Heart right ventricle (tissue), 16 donors: ENCODE measurements around the gene TM9SF3. TPM values are rescaled to one million over a fixed set of nuclear protein-coding genes. Genes with fewer than 3 reads are reported as not detected.
A peak's percentile ranks its signal among the peaks of the same experiment; 100 is the strongest.

Experiments
- ATAC-seq, 8 donors: fragments of 200-7000 bp; cut with Tn5 transposase; one replicate each; pipeline ENCODE4 v1.9.1; 2020; ENCODE audit warnings: mild to moderate bottlenecking in 8 of 8, moderate library complexity in 8 of 8, moderate number of reproducible peaks in 1 of 8
- DNase-seq, 2 donors: peaks; one replicate each; pipeline ENCODE4 v3.0.0-alpha.2; 2020
- H3K27ac ChIP-seq, 10 donors: fragments of 200-600 bp; sonication (generic) in 2 of 10; one replicate each; pipeline versions ENCODE4 v1.5.0 to v1.8.0; 2020 to 2022; ENCODE audit warnings: mild to moderate bottlenecking in 3 of 10
- H3K27me3 ChIP-seq, 7 donors: fragments of 200-600 bp; one replicate each; pipeline ENCODE4 v1.8.0; 2021 to 2022; ENCODE audit warnings: mild to moderate bottlenecking in 2 of 7
- H3K36me3 ChIP-seq, 9 donors: fragments of 200-600 bp; sonication (generic) in 1 of 9; one replicate each; pipeline versions ENCODE4 v1.5.0 to v1.8.0; 2020 to 2022; ENCODE audit warnings: mild to moderate bottlenecking in 2 of 9
- H3K4me1 ChIP-seq, 9 donors: fragments of 200-600 bp; sonication (generic) in 1 of 9; one replicate each; pipeline versions ENCODE4 v1.5.0 to v1.8.0; 2020 to 2022; ENCODE audit warnings: mild to moderate bottlenecking in 4 of 9
- H3K4me3 ChIP-seq, 10 donors: fragments of 200-600 bp; sonication (generic) in 2 of 10; one replicate each; pipeline versions ENCODE4 v1.5.0 to v1.8.0; 2020 to 2022; ENCODE audit warnings: mild to moderate bottlenecking in 7 of 10, moderate library complexity in 2 of 10
- H3K9me3 ChIP-seq, 11 donors: fragments of 200-600 bp in 10 of 11; sonication (generic) in 2 of 11; one replicate each; pipeline versions ENCODE4 v1.5.0 to v1.8.0; 2013 to 2022; ENCODE audit warnings: mild to moderate bottlenecking in 2 of 11, control low read depth in 1 of 11, moderate library complexity in 1 of 11
- WGBS, 2 donors: extraction: QIAGEN DNeasy Blood & Tissue Kit; methylation state at CpG; one replicate each; pipeline ENCODE4 v1.1.7; 2013; ENCODE audit warnings: inconsistent platforms in 1 of 2; 5-methylcytosine and 5-hydroxymethylcytosine counted together
- intact Hi-C, 10 donors: fragments of 100-400 bp; cut with DNase I; formaldehyde crosslinking; loops; one replicate each; pipeline versions ENCODE4 v1.11.1 to v1.14.2; 2022
- polyA plus RNA-seq, 2 donors: library from polyadenylated mRNA; stranded (reverse); fragments of 200-250 nt; gene quantifications; one replicate each; pipeline ENCODE4 v1.2.3, GENCODE V29; 2013
- total RNA-seq, 10 donors: library from RNA; stranded (reverse); fragmentation: NEBNext Ultra II Directional in 3 of 10; extraction: Animal tissue kit (Norgen Biotek cat#: 25700) in 3 of 10; gene quantifications; one replicate each; pipeline versions ENCODE4 v1.2.1 to v1.2.4, GENCODE V29; 2021 to 2023
- TF ChIP-seq, protein P1 (sequence below), 9 donors: fragments of 200-600 bp; sonication (generic) in 2 of 9; IDR thresholded peaks; one replicate each; pipeline versions ENCODE4 v1.5.0 to v1.8.0; 2021 to 2022; ENCODE audit warnings: antibody characterized with exemption in 9 of 9, mild to moderate bottlenecking in 5 of 9, moderate library complexity in 1 of 9
- donor health status: Arrhythmogenic right ventricular cardiomyopathy.
- donor health status: ischemic (EF 13 %, LVEDD 7.1; RV severe dilation, severe dysfunction).
- donor health status: healthy with polysubstance abuse.
- donor health status: DM: no; HTN: yes; CAD: no.
- donor health status: DM: no; HTN: no; CAD: no.
- donor health status: ischemic (EF 25% LVEDD 6.9; RV normal size, moderate dysfunction).
- donor health status: ischemic (EF 25% LVEDD 5.7; RV mildly dilated, moderate dysfunction).
- donor health status: healthy.
- donor health status: DM: yes; HTN: yes; CAD: no.
- donor health status: Ischemic cardiomyopathy.
- donor health status: ischemic (EF 35%, LVEDD 5.7; RV mildly dilated, moderate dysfunction).
- donor health status: nonischemic (EF 11% LVEDD 7.7; RV severe dilation, severe dysfunction).
- donor health status: DM: yes; HTN: yes; CAD: no.
- donor health status: PGD.
- donor health status: ischemic (EF 29% LVEDD 5.4; RV normal size, mild dysfunction).
- donor health status: nonischemic (EF 23%, LVEDD 6.1; RV moderate dilation, normal function).

Gene TM9SF3
- total and polyA plus RNA-seq, 12 donors: 17.5 to 83.9 (median 60.8) TPM

DNA sequence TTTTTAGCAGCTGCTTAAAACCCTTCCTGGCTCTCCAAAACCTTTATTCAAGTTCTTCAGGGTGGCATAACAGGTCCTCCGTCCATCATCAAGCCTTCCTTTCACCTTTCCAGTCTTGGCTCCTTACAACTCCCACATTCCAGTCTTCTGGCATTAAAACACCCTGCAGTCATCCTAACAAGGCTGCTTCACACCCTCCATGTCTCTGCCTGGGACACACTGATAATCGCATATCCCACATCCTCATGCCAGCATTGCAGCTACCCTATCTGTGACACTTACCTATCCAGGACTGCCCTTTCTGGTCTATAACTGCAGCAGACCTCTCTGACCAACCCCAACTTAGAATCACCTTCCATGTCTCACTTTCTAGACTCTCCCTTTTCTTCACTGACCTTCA lies 70.5 kb downstream of the TM9SF3 start:
- no peaks in the 10 kb centered on the region for H3K9me3 ChIP-seq
- no peak overlapping the region for H3K4me3 ChIP-seq
- ATAC-seq (no peak), DNase-seq (no peak)
- peaks cover 0 to 35% (median 3%) of the 10 kb centered on the region in 7 donors for H3K27me3 ChIP-seq
- peaks cover 3 to 25% (median 24%) of the 10 kb centered on the region in 9 donors for H3K4me1 ChIP-seq
- intact Hi-C loops: loop anchor here in 1 of 10 donors (10.0 kb wide), 1 partner anchor 68 kb away; the partner anchor contains the start of gene TM9SF3
- H3K27ac ChIP-seq: no peak overlapping the region
- TF ChIP-seq, protein P1, sequence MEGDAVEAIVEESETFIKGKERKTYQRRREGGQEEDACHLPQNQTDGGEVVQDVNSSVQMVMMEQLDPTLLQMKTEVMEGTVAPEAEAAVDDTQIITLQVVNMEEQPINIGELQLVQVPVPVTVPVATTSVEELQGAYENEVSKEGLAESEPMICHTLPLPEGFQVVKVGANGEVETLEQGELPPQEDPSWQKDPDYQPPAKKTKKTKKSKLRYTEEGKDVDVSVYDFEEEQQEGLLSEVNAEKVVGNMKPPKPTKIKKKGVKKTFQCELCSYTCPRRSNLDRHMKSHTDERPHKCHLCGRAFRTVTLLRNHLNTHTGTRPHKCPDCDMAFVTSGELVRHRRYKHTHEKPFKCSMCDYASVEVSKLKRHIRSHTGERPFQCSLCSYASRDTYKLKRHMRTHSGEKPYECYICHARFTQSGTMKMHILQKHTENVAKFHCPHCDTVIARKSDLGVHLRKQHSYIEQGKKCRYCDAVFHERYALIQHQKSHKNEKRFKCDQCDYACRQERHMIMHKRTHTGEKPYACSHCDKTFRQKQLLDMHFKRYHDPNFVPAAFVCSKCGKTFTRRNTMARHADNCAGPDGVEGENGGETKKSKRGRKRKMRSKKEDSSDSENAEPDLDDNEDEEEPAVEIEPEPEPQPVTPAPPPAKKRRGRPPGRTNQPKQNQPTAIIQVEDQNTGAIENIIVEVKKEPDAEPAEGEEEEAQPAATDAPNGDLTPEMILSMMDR (IDR thresholded peaks at IDR 0.05): no peak
- H3K36me3 ChIP-seq: peaks cover 0 to 35% (median 2%) of the 10 kb centered on the region in 9 donors
- WGBS, 2 donors: 79 to 82% methylated on average over 2 of the region's 2 CpGs

DNA sequence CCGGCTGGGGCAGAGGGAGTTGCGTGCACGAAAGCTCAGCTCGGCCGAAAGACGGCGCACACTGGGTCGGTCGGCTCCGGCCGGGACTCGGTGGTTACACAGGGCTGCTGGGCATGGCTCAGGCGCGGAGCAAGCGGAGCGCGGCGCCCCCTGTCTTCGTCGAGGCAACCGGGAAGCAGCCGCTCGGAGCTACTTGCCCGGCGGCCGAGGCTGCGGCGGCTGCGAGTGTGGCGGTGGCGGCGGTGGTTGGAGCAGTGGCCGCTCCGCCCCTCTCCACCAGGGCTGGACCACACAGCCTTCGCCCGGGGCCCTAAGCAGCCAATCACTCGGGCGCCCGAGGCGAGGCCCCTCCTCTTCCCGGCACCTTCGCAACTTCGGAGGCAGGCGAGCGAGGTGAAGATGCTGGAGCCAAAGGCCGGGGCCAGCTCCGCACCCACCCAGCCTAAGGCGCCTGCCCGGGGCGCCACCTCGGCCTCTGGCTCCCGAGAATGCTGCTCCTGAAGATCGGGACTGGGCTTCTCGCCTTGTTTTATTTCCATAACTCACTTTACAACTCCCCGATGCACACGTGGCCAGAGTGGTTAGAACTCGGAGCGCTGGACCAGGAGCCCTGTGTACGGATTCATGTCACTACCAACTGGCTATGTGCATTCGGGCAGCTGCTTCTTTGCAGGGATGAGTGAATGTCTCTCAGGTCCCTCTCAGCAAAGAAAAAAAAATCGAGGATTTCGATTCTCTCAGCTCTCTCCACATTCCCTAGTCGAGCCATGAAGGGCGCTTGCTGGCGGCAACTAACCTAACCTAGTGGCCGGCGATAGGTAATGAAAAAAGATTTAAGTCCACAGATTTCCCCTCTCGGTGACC lies 72.9 kb downstream of the TM9SF3 start, which contains the start of gene TLL2:
Gene TLL2 (minus strand): TSS at position 229 of the 864 bp plus-strand sequence. CDS start 241 bp downstream, outside the sequence.
- intact Hi-C loops: loop anchor here (1.0 to 10.0 kb wide), 8 partner anchors 71 to 139 kb away; partner anchors contain the start of gene TM9SF3 (in 1 of the 10)
- WGBS, 2 donors: 2% methylated on average over 55 to 68 of the region's 68 CpGs

DNA sequence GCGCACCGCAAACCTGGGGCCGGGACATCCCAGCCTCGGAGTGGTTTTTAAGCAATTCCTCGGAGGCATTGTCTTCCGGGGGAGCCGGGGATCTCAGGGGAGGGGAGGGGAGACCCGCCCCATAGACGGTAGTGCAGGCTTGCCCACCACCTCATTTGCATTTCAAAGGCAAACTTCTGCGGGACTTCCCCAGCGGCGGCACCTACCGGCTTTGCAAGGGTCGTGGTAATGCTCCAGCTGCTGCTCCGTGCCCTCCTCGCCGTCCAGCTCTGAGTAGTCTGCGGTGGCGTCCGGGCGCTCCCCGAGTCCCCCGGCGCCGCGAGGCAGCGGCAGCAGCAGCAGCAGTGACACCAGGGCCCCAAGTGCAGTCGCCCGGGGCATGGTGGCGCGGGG lies 73.5 kb downstream of the TM9SF3 start:
- peak in 1 of 8 donors; percentile 0 for ATAC-seq
- TF ChIP-seq, protein P1 (IDR thresholded peaks at IDR 0.05): no peak
- Histone ChIP-seq H3K4me3 (peak overlapping the region; percentile 46 to 89 (median 62)), H3K27me3 (peaks cover 0 to 35% (median 3%) of the 10 kb centered on the region in 7 donors), H3K9me3 (no peaks in the 10 kb centered on the region), H3K27ac (peak overlapping the region in 8 of 10 donors; percentile 39 to 71 (median 67)), H3K36me3 (peaks cover 0 to 6% (median 0%) of the 10 kb centered on the region in 9 donors), H3K4me1 (peaks cover 3 to 25% (median 24%) of the 10 kb centered on the region in 9 donors)
- intact Hi-C loops: loop anchor here (1.0 to 10.0 kb wide), 8 partner anchors 72 to 138 kb away; partner anchors contain the start of gene TM9SF3 (in 1 of the 10)
- WGBS, 2 donors: 1% methylated on average over 31 of the region's 31 CpGs
- no peak for DNase-seq

More for the DNA sequence above, 72.9 kb downstream of the TM9SF3 start, which contains the start of gene TLL2:
- Histone ChIP-seq H3K27ac (peak within 1 kb of the TSS in 8 of 10 donors; percentile 39 to 71 (median 67)), H3K4me1 (peaks cover 3 to 25% (median 24%) of the 10 kb centered on the region in 9 donors), H3K9me3 (no peaks in the 10 kb centered on the region), H3K36me3 (peaks cover 0 to 12% (median 0%) of the 10 kb centered on the region in 9 donors), H3K27me3 (peaks cover 0 to 35% (median 3%) of the 10 kb centered on the region in 7 donors), H3K4me3 (peak within 1 kb of the TSS; percentile 46 to 89 (median 62))
- TF ChIP-seq, protein P1 (IDR thresholded peaks at IDR 0.05): peak; percentile 48 to 95 (median 77)
- ATAC-seq (peak; percentile 93 to 97 (median 96)), DNase-seq (peak; percentile 88 to 90)
